GM19468 (cell line): ENCODE data around the gene ZNF512B.
"Not testable (repeated sequence)": the region's sequence is repeated elsewhere in the genome, so short reads cannot be mapped to it uniquely, and the experiment has no call there.

Source experiments
- ATAC-seq: cut with Tn5 transposase; IDR thresholded peaks from one replicate; pipeline ENCODE4 v1.9.1; 2021; ENCODE audit warnings: mild to moderate bottlenecking, moderate library complexity, moderate number of reproducible peaks; ENCODE audit not compliant: unreplicated experiment; ENCODE audit errors: extremely low read depth

ZNF512B gene

DNA sequence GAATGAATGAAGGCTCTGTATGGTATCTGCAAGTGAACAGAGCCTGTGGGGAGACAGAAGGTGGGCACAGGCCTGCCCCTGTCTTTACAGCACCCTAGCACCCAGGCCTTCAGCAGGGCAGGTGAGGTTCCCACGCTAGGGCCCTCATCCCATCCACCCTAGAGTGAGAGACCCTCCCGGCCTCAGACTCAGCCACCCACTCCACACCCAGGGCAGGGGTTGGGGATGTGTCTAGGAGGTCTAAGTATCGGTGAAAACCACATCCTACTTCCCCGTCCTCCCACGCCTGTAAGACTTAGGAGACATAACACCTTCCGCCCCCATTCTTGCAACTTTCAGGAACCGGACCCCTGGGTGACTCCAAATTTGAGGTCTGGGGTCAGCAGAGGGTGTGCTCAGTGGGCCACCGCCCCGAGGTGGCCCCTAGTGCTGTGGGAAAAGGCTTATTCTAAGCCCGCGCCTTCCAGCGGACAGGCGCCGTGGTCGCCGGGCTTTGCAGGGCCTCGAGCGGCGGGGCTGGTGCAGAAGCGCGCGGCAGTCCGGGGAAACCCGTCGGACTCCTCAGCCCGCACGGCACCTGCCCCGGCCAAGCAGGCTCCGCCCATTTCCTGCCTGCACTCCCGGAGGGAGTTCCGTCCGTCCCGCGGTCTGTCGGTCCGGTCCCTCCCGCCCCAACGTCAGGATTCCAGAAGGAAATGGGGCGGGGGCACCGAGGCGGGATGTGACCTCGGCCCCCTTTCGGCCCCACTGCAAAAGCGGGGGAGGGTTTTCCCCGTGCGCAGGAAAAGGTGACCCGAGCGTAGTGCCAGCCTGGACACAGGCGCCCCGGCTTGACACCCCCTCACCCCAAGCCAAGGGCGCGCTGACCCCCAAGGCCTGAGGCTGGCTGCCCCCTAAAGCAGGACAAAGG lies 8.8 kb upstream of the ZNF512B start:
- ATAC-seq, result no peak

DNA sequence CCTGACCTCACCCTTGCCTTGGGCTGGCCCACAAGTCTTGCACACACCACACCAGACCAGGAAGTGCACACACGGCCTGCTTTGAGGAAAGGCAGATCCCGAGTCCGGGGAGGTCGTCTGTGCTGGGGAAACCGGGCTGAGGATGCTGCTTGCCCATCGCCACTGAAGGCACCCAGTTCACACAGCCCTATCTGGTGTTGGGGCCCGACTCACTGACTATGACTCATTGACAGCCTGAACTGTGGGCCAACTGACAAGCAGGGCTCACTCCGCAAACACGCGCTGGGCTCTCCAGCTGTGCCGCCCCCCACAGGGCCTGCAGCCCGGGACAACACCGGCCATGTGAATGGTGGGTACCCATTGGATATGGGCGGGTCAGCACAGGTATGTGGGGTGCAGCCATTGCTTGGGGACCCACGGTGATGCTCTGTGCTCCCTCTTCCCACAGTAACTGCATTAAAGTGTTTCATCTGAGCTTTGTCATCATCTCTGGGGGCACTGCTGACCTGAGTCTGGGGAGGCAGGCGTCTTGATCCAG lies 8.1 kb upstream of the ZNF512B start:
- no peak for ATAC-seq

DNA sequence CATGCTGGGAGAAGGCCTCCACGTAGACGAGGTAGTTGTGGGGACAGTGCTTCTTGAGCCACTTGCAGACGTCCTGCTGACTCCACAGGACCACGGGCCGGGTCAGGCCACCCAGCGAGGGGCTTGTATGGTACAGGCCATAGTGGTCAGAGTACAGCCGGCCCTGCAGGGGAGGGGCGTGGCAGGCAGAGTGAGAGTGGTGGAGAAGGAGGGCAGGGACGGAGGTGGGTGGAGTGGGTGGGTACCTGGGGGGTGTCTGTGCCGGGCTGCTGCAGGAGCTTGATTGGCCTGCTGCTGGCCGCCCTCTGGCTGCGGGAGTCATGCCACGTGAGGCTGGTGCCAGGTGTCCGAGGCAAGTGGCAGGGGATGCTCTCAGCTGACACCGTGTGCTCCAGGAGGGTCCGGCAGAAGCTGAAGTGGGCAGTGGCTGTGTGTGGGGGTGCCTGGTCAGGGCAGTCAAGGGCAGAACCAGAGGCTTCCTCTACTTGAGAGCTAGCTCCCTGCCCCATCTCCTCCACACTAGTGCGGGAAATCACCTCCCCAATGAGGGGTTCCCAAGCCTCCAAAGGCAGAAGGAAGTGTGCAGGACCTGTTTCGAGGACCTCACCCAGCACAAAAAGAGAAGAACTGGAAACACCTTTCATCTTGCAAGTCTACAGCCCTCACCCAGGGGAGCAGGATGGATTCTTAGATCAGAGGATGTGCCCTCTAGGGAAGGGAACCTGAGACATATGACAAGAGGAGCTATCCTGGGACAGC lies 7.4 kb upstream of the ZNF512B start:
- no peak for ATAC-seq

DNA sequence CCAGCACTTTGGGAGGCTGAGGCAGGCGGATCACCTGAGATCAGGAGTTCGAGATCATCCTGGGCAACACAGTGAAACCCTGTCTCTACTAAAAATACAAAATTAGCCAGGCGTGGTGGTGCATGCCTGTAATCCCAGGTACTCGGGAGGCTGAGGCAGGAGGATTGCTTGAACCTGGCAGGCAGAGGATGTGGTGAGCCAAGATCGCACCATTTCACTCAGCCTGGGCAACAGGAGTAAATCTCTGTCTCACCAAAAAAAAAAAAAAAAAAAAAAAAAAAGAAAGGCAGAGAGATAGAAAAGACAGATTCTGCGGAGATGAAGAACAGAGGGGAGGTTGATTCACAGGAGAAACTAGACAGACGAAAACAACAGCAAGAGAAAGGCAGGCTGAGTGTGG lies 6.8 kb upstream of the ZNF512B start:
- ATAC-seq, result not testable (repeated sequence)

DNA sequence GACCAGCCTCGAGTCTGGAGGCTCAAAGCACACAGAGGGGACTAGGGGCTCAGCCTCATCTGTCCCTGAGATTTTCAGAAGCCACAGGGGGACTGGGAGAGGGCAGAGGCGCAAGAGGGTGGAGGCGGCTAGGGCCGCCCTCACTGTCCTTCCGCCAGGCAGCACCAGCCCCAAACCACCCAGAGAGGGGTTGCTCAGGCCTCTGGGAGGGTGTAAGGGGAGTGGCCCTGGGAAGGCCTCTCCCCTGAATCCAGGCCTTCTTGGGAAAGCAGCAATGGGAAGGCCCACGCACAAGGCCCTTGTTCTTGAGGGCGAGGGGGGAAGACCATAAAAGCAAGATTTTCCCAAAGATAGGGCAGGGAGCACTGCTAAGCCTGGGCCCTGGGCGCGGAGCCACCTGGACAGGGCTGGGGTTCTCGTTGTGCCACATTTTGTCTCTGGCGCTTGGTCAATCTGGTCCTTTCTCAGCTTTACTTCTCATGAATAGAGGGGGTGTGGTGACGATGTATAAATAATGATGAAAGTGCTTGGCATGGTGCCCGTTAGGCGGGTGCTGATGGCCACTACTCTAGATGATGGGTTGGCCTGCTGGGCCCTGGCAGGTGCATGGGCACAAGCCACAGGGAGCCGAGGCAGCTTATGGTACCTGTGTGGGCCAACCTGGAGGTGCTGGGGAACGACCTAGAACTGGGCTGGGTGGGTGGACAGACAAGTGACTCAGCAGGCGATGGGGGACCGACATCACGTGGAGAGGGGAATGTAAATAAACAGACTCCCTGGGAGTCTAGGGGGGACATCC lies 4.9 kb upstream of the ZNF512B start:
- no peak for ATAC-seq

GRCh38 chr20:63973636-63974401 lies 4.1 kb upstream of the ZNF512B start:
- ATAC-seq, result no peak

DNA sequence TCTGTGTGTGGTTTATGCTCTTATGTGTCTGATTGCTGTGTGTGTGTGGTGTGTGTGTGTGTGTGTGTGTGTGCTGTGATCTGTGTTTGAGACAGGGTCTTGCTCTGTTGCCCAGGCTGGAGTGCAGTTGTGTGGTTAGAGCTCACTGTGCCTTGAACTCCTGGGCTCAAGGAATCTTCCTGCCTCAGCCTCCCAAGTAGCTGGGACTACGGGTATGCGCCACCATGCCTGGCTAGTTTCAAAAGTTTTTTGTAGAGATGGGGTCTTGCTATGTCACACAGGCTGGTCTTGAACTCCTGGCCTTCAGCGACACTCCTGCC lies 3.4 kb upstream of the ZNF512B start:
- no peak for ATAC-seq

DNA sequence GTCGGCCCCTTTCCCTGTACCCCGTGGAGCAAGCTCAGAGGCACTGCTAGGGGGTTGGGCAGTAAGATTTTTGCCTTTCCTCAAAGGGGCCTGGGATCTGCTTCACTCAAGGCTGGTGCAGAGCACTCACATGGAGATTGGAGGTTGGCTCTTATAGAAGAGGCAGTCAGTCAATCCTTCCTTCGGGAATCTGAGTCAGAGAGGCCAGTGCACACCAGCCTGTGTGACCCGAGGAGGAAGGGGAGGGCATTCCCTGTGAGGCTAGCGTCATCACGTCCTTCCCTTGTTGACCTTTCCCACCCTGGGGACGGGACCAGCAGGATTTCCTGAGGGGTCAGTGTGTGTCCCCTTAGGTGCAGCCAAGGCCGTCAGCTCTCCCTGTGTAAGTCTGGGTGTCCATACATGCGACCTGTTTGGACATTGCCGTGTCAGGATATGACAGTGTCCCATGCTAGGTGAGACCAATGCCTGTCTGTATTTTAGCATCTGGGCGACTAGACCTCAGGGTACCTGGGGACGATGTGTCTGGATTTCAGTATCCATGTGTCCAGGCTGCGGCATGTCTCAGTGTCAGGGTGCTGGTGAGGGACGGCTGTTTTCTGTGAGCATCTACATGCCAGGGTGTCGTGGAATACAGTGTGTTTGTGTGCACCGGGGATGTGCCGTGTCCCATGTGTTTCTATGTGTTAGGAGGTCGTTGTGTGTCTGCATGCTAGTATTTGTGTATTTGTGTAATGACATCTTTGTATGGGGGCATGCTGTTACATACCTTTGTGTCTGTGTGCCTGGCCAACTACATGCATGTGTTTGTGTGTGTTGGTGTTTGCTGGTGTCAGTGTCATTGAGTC lies 2.8 kb upstream of the ZNF512B start:
- ATAC-seq, result no peak

DNA sequence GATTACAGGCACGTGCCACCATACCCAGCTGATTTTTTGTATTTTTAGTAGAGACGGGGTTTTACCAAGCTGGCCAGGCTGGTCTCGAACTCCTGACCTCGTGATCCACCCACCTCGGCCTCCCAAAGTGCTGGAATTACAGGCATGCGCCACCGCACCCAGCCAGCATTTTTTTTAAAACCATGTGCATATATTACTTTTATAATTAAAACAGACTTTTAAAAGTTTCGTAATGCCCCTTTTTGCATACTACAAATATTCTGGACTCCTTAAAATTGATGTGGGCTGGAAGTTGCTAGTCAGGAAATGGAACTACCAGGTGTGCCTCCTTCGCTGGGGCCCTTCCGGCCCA lies 2.2 kb upstream of the ZNF512B start:
- ATAC-seq, result not testable (repeated sequence)

- no peak for ATAC-seq
These were observed 1.1 kb upstream of the ZNF512B start for GRCh38 chr20:63970714-63971431.

- no peak for ATAC-seq
These were observed 586 bp downstream of the ZNF512B start for GRCh38 chr20:63968928-63969760.

GRCh38 chr20:63968136-63968927 lies 1.4 kb downstream of the ZNF512B start:
- ATAC-seq, result no peak

DNA sequence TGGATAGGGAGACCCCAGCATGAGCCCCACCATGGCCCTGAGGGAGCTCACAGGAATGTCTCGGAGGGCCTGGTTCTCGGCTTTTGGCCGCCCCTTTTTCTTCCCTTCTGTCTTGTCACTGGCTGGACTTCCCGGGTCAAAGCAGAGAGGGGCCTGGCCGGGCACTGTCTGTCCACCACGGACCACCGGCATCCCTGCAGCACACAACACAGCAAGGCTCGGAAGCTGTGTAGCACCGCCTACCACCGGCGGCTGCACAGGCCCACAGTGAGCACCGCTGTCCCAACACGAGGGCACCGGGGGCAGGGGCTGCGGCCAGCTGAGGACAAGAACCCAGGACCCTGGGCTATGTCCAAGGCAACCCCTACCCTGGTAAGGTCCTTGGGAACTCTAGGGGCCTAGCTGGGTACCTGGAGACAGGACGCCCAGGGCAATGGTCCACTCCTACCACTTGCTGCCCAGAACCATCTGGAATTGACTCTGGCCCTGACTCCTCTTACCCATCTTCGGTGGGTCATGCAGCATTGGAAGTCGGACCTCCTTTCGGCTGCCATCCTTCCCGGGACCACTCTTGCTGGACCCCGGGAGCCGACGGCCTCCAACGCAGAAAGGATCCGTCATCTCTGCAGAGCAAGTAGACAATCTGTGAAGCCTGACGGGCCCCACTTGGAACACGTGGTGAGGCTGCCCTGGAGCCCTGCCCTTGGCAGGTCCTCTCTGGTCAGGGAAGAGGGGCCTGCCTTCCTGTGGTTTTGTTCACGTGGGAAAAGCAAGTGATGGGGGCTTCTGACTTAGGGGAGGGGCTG lies 2.2 kb downstream of the ZNF512B start:
- no peak for ATAC-seq

GRCh38 chr20:63966944-63967322 lies 2.8 kb downstream of the ZNF512B start:
- no peak for ATAC-seq

- no peak for ATAC-seq
These were observed 3.4 kb downstream of the ZNF512B start for GRCh38 chr20:63966172-63966943.
